IMR-90 (cell line): ENCODE results near the gene NMT1. TPM values are rescaled to one million over a fixed set of nuclear protein-coding genes. Genes with fewer than 3 reads are reported as not detected.

Source experiments
- ATAC-seq: fragments of 200-7000 bp; cut with Tn5 transposase; 2 replicates; pipeline ENCODE4 v1.9.1; 2020; ENCODE audit warnings: low read depth, mild to moderate bottlenecking, moderate library complexity
- BruUV-seq: library from RNA; stranded (reverse); fragments of 400-500 nt; replicated peaks from 2 replicates; lab custom pipeline; 2021; lab: Mats Ljungman, UMichigan
- CTCF ChIA-PET: fragments of 300-600 bp; formaldehyde crosslinking; extraction: SDS; loops from one replicate; lab custom pipeline; 2021; ENCODE audit warnings: antibody characterized with exemption; lab: Yijun Ruan, JAX
- POLR2A ChIA-PET: fragments of 300-600 bp; sonication (Branson Sonifier 250); formaldehyde crosslinking; loops from one replicate; lab custom pipeline; 2022; ENCODE audit warnings: antibody characterized with exemption; ENCODE audit not compliant: unreplicated experiment; lab: Charles Lee
- DNase-seq: peaks from one replicate; pipeline ENCODE4 v3.0.0; 2013
- H2AFZ ChIP-seq: replicated peaks from 2 replicates; pipeline ENCODE3; 2013; ENCODE audit warnings: low read length, mild to moderate bottlenecking; ENCODE audit not compliant: poor library complexity
- H2AK5ac ChIP-seq: 2 replicates; pipeline ENCODE4 v1.6.1; 2013; ENCODE audit warnings: low read depth, low read length, inconsistent platforms
- H2AK9ac ChIP-seq: replicated peaks from 2 replicates; pipeline ENCODE3; 2013; ENCODE audit warnings: mild to moderate bottlenecking, low read depth, low read length, moderate library complexity; ENCODE audit not compliant: poor library complexity
- H2BK120ac ChIP-seq: 2 replicates; pipeline ENCODE4 v1.6.1; 2013; ENCODE audit warnings: low read depth, low read length, inconsistent platforms
- H2BK15ac ChIP-seq: 3 replicates; pipeline ENCODE4 v1.6.1; 2013; ENCODE audit warnings: low read depth, low read length, inconsistent platforms
- H2BK20ac ChIP-seq: 2 replicates; pipeline ENCODE4 v1.6.1; 2013; ENCODE audit warnings: low read depth, mild to moderate bottlenecking, inconsistent platforms, low read length, moderate library complexity
- H2BK5ac ChIP-seq: 2 replicates; pipeline ENCODE4 v1.6.1; 2013; ENCODE audit warnings: mild to moderate bottlenecking, low read depth, low read length, inconsistent platforms; ENCODE audit not compliant: poor library complexity, severe bottlenecking
- H3K14ac ChIP-seq: replicated peaks from 2 replicates; pipeline ENCODE4 v1.6.1; 2013; ENCODE audit warnings: low read depth, low read length, inconsistent platforms
- H3K18ac ChIP-seq: 2 replicates; pipeline ENCODE4 v1.6.1; 2013; ENCODE audit warnings: low read depth, low read length, control low read depth
- H3K23ac ChIP-seq: 2 replicates; pipeline ENCODE4 v1.6.1; 2013; ENCODE audit warnings: low read depth, low read length, inconsistent platforms
- H3K27ac ChIP-seq: 2 replicates; pipeline ENCODE4 v1.5.1; 2013; ENCODE audit warnings: mild to moderate bottlenecking, control low read depth, low read length; ENCODE audit not compliant: insufficient read depth
- H3K27me3 ChIP-seq: 2 replicates; pipeline ENCODE4 v1.6.1; 2013; ENCODE audit warnings: low read length; ENCODE audit not compliant: control insufficient read depth, insufficient read depth
- H3K36me3 ChIP-seq: 2 replicates; pipeline ENCODE4 v1.6.1; 2013; ENCODE audit warnings: low read length, mixed read lengths; ENCODE audit not compliant: control insufficient read depth, insufficient read depth
- H3K4ac ChIP-seq: 2 replicates; pipeline ENCODE4 v1.6.1; 2013; ENCODE audit warnings: low read depth, low read length, inconsistent platforms
- H3K4me1 ChIP-seq: 2 replicates; pipeline ENCODE4 v1.6.1; 2013; ENCODE audit warnings: low read length, mixed read lengths; ENCODE audit not compliant: control insufficient read depth, insufficient read depth
- H3K4me2 ChIP-seq: 2 replicates; pipeline ENCODE4 v1.6.1; 2013; ENCODE audit warnings: low read depth, mild to moderate bottlenecking, control low read depth, low read length, moderate library complexity
- H3K4me3 ChIP-seq: 2 replicates; pipeline ENCODE4 v1.5.1; 2013; ENCODE audit warnings: low read depth, mild to moderate bottlenecking, control low read depth, low read length, moderate library complexity; ENCODE audit not compliant: insufficient read depth
- H3K56ac ChIP-seq: 2 replicates; pipeline ENCODE4 v1.6.1; 2013; ENCODE audit warnings: low read length, inconsistent platforms; ENCODE audit not compliant: insufficient read depth; ENCODE audit errors: extremely low read depth
- H3K79me1 ChIP-seq, 2 experiments: 2 replicates each; pipeline ENCODE4 v1.6.1; 2013; ENCODE audit warnings: low read length in 2 of 2, inconsistent platforms in 1 of 2, low read depth in 1 of 2
- H3K9ac ChIP-seq: 2 replicates; pipeline ENCODE4 v1.6.1; 2013; ENCODE audit warnings: low read depth, low read length, control low read depth
- H3K9me1 ChIP-seq: 2 replicates; pipeline ENCODE4 v1.6.1; 2013; ENCODE audit warnings: low read length, inconsistent platforms; ENCODE audit not compliant: insufficient read depth
- H3K9me3 ChIP-seq: 2 replicates; pipeline ENCODE4 v1.6.1; 2013; ENCODE audit warnings: low read length; ENCODE audit not compliant: control insufficient read depth, insufficient read depth
- H4K20me1 ChIP-seq: 2 replicates; pipeline ENCODE4 v1.6.1; 2013; ENCODE audit warnings: low read length, inconsistent platforms; ENCODE audit not compliant: insufficient read depth
- H4K5ac ChIP-seq: 2 replicates; pipeline ENCODE4 v1.6.1; 2013; ENCODE audit warnings: mild to moderate bottlenecking, low read depth, low read length, control low read depth
- H4K8ac ChIP-seq, 2 experiments: 2 replicates each; pipeline ENCODE4 v1.6.1; 2013; ENCODE audit warnings: low read depth in 2 of 2, low read length in 2 of 2, control low read depth in 1 of 2, inconsistent platforms in 1 of 2
- H4K91ac ChIP-seq: 2 replicates; pipeline ENCODE4 v1.6.1; 2013; ENCODE audit warnings: low read depth, low read length, inconsistent platforms; ENCODE audit not compliant: insufficient read depth
- CEBPB ChIP-seq: IDR thresholded peaks from 2 replicates; pipeline ENCODE4 v1.6.1; 2012; ENCODE audit warnings: low read depth, low read length, improper control_type of control experiment
- CHD1 ChIP-seq: IDR thresholded peaks from 2 replicates; pipeline ENCODE4 v1.6.1; 2012; ENCODE audit warnings: low read depth, low read length, improper control_type of control experiment
- CTCF ChIP-seq: conservative IDR thresholded peaks from 2 replicates; pipeline ENCODE4 v1.5.1; 2012; ENCODE audit warnings: mild to moderate bottlenecking, low read depth, low read length, improper control_type of control experiment
- ELK1 ChIP-seq: fragments of 150-350 bp; IDR thresholded peaks from 2 replicates; pipeline ENCODE4 v1.6.1; 2016; ENCODE audit warnings: low read depth, mild to moderate bottlenecking, low read length, moderate library complexity, borderline replicate concordance
- FOS ChIP-seq: fragments of 150-350 bp; IDR thresholded peaks from 2 replicates; pipeline ENCODE4 v1.6.1; 2016; ENCODE audit warnings: low read depth, low read length
- MAFK ChIP-seq: IDR thresholded peaks from 2 replicates; pipeline ENCODE4 v1.6.1; 2012; ENCODE audit warnings: low read depth, low read length, improper control_type of control experiment
- MAZ ChIP-seq: IDR thresholded peaks from 2 replicates; pipeline ENCODE4 v1.6.1; 2012; ENCODE audit warnings: low read depth, mild to moderate bottlenecking, low read length, improper control_type of control experiment, moderate library complexity, borderline replicate concordance
- POLR2A ChIP-seq: IDR thresholded peaks from 2 replicates; pipeline ENCODE4 v1.6.1; 2012; ENCODE audit warnings: mild to moderate bottlenecking, low read depth, low read length
- RAD21 ChIP-seq: IDR thresholded peaks from 2 replicates; pipeline ENCODE4 v1.6.1; 2012; ENCODE audit warnings: low read length, improper control_type of control experiment
- USF2 ChIP-seq: fragments of 150-350 bp; IDR thresholded peaks from 2 replicates; pipeline ENCODE4 v1.6.1; 2017; ENCODE audit warnings: mild to moderate bottlenecking, antibody characterized with exemption, low read length, low read depth
- WGBS, 2 experiments: methylation state at CpG; one replicate each; pipeline versions ENCODE4 v1.1.5 to v1.1.7; 2013; ENCODE audit warnings: missing lambda C conversion rate in 2 of 2; ENCODE audit not compliant: insufficient read length in 1 of 2; ENCODE audit errors: extremely low coverage in 2 of 2; 5-methylcytosine and 5-hydroxymethylcytosine counted together
- dilution Hi-C: fragments of 300-500 bp; cut with HindIII; formaldehyde crosslinking; loops from one replicate; pipeline ENCODE4 v1.14.3; 2018; ENCODE audit warnings: low sequenced_read_pairs; ENCODE audit not compliant: unreplicated experiment
- in situ Hi-C: fragments of 300-500 bp; cut with MboI; formaldehyde crosslinking; loops from 3 replicates; pipeline ENCODE4 v1.14.3; 2019; ENCODE audit warnings: low sequenced_read_pairs, inconsistent platforms, mixed read lengths
- intact Hi-C: fragments of 100-400 bp; cut with micrococcal nuclease; formaldehyde crosslinking; loops from 2 replicates; pipeline ENCODE4 v1.10.0; 2022
- polyA plus RNA-seq, 3 experiments: library from polyadenylated mRNA; depleted of rRNA; stranded (reverse); fragments of >200 nt; gene quantifications; 2 replicates each; pipeline ENCODE4 v1.2.3, GENCODE V29; 2012; ENCODE audit warnings: low replicate concordance in 1 of 3
- total RNA-seq: library from RNA; depleted of rRNA; stranded (reverse); fragments of >200 nt; gene quantifications from 2 replicates; pipeline ENCODE4 v1.2.3, GENCODE V29; 2012

NMT1 gene
- total and polyA plus RNA-seq, 2 of the 4 experiments (the other 2 are of a cell fraction) = 38.0 to 60.6 TPM

- in situ Hi-C loops = no loop called here
- H3K27ac ChIP-seq = no peak overlapping the region
- intact Hi-C loops = no loop called here
- no peak overlapping the region for H3K4ac ChIP-seq
- no peaks in the 10 kb centered on the region for H3K27me3 ChIP-seq
- H3K9me3 ChIP-seq = no peaks in the 10 kb centered on the region
- H4K20me1 ChIP-seq = no peaks in the 10 kb centered on the region
- no peak overlapping the region for H3K23ac ChIP-seq
- H3K4me3 ChIP-seq = no peak overlapping the region
- peaks cover 43% of the 10 kb centered on the region for H3K4me1 ChIP-seq
- ChIA-PET POLR2A (no interaction called here), CTCF (no interaction called here)
- 100% methylated on average over 2 of the region's 8 CpGs; no CpG with 5 or more reads in 1 of the 2 experiments for WGBS, 2 experiments
- H2AFZ ChIP-seq = no peak overlapping the region
- no peak overlapping the region for H3K4me2 ChIP-seq
- H3K14ac ChIP-seq = no peak overlapping the region
- H2BK15ac ChIP-seq = no peak overlapping the region
- no peak overlapping the region for H3K56ac ChIP-seq
- H2BK20ac ChIP-seq = no peak overlapping the region
- ATAC-seq = no peak
- peak overlapping the region; percentile 21 for H2BK5ac ChIP-seq
- TF ChIP-seq MAFK (no peak), USF2 (no peak), MAZ (no peak), FOS (no peak), CHD1 (no peak), POLR2A (no peak), RAD21 (no peak), CTCF (no peak), CEBPB (no peak), ELK1 (no peak)
- H3K9ac ChIP-seq = no peak overlapping the region
- H4K91ac ChIP-seq = no peak overlapping the region
- peaks cover 59 to 86% of the 10 kb centered on the region in 2 experiments for H3K79me1 ChIP-seq
- dilution Hi-C loops = no loop called here
- no peak overlapping the region for H4K5ac ChIP-seq
- H2AK5ac ChIP-seq = peak overlapping the region; percentile 11; the same call in 1 of the 2 replicates
- no TSS peak for BruUV-seq
- no peak overlapping the region for H3K18ac ChIP-seq
- H3K9me1 ChIP-seq = peaks cover 40% of the 10 kb centered on the region
- no peak overlapping the region for H2AK9ac ChIP-seq
- H4K8ac ChIP-seq = no peak overlapping the region; a peak in 1 of 4 replicates
- DNase-seq = no peak
- H3K36me3 ChIP-seq = no peaks in the 10 kb centered on the region
- no peak overlapping the region for H2BK120ac ChIP-seq
Observed at GRCh38 chr17:45125509-45125908, 64.4 kb downstream of the NMT1 start.
